ENCODE measurements around the gene BBS2. TPM values are rescaled to one million over a fixed set of nuclear protein-coding genes. Genes with fewer than 3 reads are reported as not detected.

Gene BBS2, protein sequence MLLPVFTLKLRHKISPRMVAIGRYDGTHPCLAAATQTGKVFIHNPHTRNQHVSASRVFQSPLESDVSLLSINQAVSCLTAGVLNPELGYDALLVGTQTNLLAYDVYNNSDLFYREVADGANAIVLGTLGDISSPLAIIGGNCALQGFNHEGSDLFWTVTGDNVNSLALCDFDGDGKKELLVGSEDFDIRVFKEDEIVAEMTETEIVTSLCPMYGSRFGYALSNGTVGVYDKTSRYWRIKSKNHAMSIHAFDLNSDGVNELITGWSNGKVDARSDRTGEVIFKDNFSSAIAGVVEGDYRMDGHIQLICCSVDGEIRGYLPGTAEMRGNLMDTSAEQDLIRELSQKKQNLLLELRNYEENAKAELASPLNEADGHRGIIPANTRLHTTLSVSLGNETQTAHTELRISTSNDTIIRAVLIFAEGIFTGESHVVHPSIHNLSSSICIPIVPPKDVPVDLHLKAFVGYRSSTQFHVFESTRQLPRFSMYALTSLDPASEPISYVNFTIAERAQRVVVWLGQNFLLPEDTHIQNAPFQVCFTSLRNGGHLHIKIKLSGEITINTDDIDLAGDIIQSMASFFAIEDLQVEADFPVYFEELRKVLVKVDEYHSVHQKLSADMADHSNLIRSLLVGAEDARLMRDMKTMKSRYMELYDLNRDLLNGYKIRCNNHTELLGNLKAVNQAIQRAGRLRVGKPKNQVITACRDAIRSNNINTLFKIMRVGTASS
- polyA plus RNA-seq (ENCODE audit: insufficient read length in 4 of 4) = 100 to 1,000 TPM in 1 of 4 donors, 10 to 100 TPM in 3; 77.3 to 110 (median 96.0) TPM

DNA sequence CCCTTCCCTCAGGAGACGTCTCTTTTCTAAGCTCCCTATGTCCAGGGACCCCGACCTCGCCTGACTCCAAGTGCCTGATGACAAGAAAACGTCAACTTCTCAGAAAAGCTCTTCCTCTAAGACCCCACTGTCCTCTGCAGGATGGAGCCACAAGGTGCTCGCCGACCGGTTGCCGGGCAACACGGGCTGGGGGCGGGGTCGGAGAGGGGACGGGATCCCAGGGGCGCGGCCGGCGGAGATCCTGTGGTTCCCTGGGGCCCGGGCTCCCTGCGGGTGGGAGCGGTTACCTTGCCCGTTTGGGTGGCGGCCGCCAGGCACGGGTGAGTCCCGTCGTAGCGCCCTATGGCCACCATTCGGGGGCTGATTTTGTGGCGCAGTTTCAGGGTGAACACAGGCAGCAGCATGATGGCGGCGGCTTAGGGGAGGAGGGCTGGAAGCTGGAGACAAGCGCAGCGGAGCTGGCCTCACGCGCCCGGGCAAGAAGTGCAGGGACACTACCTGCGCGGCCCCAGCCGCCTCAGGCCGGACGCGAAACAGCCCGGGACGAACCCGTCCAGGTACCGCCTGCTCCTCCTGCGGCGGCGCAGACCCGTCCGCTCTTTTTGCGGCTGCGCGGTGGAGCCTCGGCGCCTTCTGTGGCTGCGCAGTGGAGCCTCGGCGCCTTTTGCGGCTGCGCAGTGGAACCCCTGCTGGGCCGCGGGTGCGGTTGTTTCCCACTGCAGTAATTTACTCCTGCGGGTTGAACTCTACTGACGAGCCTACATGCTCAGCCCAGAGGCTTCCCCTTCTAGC lies at the start of gene BBS2:
TSS of gene BBS2 (minus strand) at position 566 of the 792 bp plus-strand sequence. CDS start at position 404, 162 bp downstream.
- peak; percentile 59 to 84 (median 69) for DNase-seq (ENCODE audit: low read depth in 4 of 4, low spot score in 2 of 4)

DNA sequence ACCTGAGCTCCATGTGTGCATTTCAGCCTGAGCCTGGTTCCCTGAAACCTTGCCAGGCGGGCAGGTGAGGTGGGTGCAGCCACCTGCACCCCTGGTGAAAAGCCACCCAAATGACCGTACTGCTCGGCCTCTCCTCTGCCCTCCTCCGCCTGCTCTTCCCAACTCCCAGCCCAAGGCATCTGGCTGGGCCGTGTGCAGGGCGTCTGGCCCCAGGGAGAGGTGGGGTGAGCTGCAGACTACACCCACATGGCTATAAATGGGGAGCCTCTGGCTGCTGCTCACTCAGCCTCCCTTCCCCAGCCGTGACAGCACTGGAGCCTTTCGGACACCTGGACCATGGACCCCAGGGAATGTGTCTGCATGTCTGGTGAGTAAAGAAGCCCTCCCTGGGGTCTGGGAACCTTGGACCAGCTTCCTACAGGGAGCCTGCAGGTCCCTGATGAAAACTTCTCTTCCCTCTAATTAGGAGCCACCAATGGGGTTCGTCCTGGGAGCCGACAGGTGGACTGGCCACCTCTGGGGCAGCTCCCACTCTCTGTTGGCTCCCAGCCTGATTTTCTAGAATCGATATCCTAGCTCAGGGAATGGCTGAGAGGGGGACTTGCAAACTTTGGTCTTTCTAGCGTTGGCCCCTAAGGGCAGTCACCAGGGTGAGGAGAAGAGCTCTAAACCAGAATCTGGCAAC lies 45.1 kb upstream of the BBS2 start, which contains the start of gene MT4:
TSS of gene MT4 (plus strand) at position 281 of the 685 bp plus-strand sequence. CDS start at position 337, 56 bp downstream.
- DNase-seq (ENCODE audit: low read depth in 4 of 4, low spot score in 2 of 4) = no peak

DNA sequence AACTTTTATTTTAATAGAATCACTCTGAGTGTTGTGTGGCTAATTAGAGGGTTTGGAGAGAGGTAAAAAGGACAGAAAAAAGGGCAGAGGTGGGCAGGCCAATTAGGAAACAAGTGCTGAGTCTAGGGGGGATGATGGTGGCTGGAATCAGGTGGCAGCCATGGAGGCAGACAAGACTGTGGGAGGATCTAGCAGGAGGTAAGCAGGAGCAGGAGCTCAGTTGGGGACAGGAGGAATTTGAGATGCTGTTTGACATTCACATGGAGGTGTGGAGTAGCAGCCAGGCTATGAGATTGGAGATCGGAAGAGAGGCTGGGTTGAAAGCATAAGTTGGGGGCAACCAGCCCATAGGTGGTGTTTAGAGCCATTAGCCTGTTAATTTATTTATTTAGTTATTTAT lies 41.3 kb upstream of the BBS2 start:
- no peak for DNase-seq (ENCODE audit: low read depth in 4 of 4, low spot score in 2 of 4)

DNA sequence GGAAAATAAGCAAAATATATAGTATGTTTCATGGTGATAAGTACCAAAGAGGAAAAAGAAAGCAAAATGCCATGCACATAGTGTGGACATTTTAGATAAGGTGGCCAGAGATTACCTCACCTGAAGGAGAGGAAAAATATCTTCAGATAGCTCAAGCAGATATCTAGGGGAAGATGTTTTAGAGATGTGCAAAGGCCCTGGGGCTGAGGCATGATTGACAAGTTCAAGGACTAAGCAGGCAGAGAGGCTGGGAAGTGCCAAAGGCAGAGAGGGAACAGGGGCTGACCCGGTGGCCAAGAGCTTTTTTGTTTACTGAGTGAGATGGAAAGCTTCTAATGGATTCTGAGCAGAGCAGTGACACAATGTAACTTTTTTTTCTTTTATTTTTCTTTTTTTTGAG lies 40.6 kb upstream of the BBS2 start:
- no peak for DNase-seq (ENCODE audit: low read depth in 4 of 4, low spot score in 2 of 4)

DNA sequence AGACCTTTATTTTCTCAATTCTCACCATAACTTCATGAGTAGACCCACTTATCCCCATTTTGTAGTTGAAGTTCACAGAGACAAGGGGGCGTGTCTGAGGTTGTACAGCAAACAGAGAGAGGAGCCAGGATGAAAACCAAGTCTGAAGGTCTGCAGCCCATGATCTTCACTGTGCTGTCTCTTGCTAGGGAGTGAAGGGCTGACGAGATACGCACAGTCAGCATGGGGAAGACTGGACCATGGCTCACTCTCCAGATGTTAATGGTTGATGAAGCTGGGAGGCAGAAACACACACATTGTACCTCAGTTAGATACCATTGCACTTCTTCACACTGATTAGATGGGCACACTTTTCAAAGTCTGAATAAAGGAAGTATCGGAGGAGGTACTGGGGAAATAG lies 39.3 kb upstream of the BBS2 start:
- DNase-seq (ENCODE audit: low read depth in 4 of 4, low spot score in 2 of 4) = no peak

DNA sequence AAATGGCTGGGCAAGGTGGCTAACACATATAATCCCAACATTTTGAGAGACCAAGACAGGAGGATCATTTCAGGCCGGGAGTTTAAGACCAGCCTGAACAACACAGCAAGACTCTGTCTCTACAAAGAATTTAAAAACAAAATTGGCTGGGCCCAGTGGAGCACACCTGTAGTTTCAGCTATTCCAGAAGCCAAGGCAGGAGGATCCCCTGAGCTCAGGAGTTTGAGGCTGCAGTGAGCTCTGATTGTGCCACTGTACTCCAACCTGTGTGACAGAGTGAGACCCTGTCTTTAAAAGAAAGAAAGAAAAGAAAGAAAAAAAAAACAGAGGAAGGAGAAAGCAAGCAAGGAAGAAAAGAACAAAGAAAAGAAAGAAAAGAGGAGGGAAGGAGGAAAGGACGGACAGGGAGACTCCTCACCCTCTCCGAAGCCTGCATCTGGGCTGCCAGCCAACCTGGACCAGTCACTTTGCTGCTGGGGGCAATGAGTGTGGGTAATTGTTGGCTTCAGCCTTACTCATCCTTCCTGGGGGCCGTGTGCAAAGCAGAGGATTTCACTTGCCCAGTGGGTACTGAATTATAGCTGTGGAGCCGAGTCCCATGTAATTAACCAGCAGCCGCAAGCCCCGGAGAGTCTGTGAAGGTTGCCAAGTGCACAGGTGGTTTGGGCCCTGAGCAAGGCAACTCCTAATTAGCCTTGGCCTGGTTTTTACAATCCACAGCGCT lies 38.4 kb upstream of the BBS2 start:
- no peak for DNase-seq (ENCODE audit: low read depth in 4 of 4, low spot score in 2 of 4)

DNA sequence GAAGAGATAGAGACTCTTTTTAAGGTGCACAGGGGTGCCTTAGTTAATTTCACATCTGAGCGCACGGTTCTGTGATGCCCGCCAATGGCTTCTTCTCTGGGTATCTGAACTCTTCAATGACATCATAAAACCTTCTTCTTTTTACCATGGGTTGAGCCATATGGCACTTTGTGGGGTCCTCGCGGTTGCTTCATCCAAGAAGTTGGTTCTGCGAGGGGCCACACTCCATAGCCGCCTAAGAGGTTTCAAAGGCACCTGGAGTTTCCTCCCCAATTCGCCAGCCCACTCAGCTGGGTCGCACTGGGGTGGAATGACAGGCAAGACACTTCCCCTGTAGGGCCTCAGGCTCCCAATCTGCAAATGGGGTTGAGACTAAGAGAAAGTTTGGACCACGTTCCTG lies 34.6 kb upstream of the BBS2 start:
- no peak for DNase-seq (ENCODE audit: low read depth in 4 of 4, low spot score in 2 of 4)

DNA sequence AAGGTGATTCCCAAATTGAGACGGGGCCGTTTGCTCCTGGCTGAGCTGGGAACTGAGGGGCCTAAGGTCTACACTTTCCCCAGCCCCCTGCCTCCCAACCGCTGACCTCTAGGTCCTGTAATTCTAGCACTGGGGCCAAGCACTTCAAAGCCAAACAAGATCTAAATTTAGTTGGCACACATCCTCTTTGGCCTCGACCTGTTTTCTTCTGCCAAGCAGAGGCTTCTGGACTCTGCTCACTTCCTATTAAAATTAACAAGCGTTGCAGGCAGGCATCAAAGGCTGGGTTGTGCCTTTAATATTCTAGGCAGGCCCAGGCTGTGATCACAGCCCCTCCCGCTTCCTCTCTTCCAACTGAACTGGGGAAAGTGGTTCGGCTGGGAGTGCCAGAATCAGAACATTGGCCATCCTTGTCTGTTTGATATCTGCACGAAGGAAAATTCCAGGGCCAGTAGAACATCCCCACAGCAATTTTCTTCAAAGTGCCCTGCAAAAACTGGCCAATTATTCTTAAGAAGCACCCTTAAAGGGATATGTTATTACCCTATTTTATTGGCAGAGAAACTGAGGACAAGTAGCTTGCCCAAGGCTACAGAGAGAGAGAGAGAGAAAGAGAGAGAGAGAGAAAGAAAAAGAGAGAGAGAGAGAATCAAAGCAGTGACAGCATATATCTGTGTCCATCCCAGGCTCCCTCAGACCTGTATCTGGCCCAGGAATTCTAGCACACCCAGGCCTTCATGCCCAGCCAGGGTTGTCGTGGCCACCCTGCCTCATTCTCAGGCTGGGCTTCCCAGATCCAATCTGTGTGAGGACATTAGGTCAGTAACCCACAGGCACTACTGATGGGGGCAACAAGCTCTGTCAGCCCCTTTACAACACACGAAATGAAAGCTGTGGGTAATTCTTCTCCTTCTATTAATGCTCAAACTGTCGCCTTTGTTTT lies 32.2 kb upstream of the BBS2 start:
- DNase-seq (ENCODE audit: low read depth in 4 of 4, low spot score in 2 of 4) = peak in 1 of 4 donors; percentile 20

DNA sequence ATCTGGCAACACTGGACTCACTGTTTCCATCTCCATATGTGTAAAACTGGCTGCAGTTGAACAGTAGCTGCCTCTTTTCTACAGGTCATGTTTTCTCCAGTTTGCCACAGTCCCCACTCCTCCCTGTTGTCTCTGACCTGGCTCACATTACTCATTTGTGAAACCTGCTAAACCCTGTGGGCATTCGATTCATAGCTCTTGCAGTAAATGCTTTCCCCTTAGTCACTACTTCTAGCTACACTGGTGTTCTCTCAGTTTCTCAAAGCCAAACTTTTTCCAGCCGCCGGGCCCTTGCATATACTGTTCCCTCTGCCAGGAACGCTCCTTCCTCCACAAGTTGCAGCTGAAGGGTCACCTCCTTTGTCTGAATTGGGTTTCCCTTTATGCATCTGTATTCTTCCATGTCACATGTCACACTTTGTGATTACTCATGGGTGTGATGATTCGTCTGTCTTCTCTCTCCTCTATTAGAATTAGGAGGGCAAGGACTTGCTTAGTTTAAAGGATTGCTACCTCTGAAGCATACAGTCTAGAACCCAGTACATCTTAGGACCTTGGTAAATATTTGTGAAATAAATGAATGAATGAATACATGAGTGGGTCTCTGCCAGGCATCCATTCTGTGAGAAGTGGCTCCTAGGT lies 30.0 kb upstream of the BBS2 start:
- DNase-seq (ENCODE audit: low read depth in 4 of 4, low spot score in 2 of 4) = no peak

DNA sequence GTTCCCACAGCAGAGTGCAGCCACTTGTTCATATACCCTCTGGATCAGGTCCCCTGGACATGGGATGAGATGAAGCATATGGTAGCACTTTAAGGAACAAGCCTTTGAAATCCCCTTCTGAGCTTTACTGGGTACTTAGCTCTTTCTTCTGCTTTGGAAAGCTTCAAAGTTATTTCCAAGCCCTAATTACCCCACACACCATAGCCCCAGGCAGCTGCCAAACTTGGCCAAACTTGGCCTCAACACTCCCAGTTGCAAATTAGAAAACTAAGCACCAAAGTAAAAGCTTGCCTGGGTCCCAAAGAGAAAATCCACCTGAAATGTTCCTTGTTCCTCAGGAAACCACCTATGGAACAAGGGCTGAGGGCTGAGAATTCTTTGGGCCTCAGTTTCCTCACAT lies 29.3 kb upstream of the BBS2 start:
- DNase-seq (ENCODE audit: low read depth in 4 of 4, low spot score in 2 of 4) = no peak

DNA sequence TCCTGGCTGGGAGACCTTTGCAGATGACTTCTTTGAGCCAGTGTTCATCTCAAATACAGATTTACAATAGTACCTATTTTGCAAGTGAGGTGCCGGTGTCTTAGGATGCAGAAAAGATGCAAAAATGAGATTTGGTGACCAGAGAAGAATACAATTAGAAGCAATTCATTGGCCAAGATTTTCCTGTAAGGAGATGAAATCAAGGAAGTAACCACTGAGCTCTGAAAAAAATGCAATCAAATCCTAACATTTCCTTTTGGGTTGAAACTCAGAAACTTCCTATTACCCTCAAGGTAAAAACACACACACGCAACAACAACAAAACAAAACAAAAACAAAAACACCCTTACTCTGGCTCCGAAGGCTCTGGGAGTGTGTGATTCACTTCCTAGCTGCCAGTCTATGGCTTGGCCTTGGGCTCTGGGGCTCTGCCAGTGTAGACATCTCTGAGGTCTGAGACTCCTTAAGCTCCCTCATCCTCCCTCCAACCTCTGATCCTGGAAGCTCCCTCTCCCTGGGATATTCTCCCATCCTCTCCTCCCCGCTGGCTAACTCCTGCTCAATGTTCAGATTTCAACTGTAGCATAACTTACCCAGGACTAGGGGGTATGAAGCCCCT lies 28.2 kb upstream of the BBS2 start:
- no peak for DNase-seq (ENCODE audit: low read depth in 4 of 4, low spot score in 2 of 4)

DNA sequence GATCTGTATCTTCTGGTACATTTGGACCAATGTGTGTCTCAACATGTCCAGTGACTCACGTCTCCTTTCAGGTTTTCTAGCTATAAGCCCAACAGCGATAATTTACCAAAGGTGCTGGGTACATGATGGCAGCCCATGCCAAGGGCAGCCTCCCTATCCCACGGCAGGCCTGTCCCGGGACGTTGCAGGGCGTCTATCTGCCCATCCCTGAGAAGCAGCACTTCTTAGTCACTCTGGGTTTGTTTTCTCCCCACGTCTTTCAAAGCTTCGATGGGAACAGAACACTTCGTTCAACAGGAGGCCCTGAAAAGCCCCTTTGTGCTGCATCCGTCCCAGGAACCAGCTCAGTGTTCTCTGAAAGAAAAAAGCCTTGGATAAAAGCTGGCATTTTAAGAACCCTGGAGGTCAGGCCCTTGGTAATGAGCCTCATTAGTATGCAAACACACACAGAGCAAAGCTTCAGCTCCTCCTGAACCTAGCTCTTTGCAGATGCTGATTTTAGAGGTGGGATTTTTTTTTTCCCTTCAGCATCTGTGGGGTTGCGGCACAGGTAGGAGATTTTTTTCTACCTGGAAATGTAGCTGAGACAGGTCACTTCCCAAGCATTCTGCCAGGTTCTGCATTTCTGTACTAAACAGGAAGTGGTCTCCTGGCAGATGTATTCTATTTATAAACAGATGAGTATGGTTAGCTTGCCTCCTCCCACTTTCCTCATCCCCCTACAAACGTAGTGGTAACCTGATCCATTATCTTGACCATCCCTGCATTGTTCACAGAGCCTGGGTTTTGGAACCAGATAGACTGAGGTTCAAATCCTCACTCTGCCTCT lies 27.5 kb upstream of the BBS2 start:
- DNase-seq (ENCODE audit: low read depth in 4 of 4, low spot score in 2 of 4) = no peak

DNA sequence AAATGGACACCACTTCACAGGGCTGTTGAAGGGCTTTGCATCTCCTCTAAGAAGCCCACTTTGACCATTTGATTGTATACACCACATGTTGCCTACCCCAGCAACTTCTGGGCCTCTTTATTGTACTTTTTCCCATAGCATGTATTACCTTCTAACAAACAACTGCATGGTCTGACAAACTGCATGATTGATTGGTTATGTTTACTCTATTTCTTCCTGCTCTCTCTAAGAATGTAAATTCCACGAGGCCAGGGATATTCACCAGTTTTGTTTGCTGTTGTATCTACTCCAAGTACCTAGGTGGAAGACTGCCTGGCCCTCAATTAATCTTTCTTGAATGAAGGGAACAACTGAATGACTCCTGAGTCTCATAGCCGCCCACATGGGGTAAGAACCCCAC lies 22.2 kb upstream of the BBS2 start:
- DNase-seq (ENCODE audit: low read depth in 4 of 4, low spot score in 2 of 4) = no peak

DNA sequence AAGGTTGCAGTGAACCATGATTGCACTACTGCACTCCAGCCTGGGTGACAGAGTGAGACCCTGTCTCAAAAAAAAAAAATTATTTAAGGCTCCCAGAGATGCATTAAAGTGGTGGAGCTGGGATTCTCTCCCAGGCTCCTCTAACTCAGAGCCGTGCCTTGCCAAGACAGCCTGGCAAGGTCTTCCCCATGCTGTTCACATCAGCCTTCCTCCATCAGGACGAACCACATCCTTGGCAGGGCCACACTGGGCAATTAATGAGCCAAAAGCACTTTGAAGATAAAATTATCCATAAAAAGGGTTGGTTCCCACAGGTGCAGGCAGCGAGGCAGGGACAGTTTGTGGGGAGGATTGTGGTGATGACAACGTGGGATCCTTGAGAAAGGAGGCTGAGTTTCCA lies 19.8 kb upstream of the BBS2 start:
- no peak for DNase-seq (ENCODE audit: low read depth in 4 of 4, low spot score in 2 of 4)

DNA sequence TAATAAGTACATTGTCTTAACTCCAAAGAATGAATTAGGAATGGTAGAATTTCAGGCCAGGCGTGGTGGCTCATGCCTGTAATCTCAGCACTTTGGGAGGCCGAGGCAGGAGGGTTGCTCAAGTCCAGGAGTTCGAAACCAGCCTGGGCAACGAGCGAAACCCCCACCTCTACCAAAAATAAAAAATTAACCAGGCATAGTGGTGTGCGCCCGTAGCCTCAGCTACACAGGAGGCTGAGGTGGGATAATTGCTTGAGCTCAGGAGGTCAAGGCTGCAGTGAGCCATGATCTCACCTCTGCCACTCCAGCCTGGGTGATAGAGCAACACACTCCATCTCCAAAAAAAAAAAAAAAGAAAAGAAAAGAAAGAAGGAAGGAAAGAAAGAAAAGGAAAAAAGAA lies 18.5 kb upstream of the BBS2 start:
- no peak for DNase-seq (ENCODE audit: low read depth in 4 of 4, low spot score in 2 of 4)

DNA sequence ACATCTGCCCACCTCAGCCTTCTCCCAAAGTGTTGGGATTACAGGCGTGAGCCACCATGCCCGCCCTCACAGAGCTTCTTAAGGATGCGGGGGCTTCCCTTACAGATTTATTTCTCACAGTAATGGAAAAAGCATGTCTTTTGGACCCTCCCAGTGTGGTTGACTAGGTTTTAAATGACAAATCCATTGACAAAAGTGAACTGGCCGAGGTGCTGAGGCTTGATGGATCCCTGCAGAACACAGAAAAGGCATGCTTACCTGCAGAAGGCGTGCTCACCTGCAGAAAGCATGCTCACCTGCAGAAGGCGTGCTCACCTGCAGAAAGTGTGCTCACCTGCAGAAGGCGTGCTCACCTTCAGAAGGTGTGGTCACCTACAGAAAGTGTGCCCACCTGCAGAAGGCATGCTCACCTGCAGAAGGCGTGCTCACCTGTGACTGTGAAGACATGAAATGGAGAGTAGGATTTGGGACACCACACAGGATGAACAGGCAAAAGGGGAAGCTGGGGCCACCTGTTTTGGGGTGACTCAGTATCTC lies 15.1 kb upstream of the BBS2 start:
- DNase-seq (ENCODE audit: low read depth in 4 of 4, low spot score in 2 of 4) = no peak

DNA sequence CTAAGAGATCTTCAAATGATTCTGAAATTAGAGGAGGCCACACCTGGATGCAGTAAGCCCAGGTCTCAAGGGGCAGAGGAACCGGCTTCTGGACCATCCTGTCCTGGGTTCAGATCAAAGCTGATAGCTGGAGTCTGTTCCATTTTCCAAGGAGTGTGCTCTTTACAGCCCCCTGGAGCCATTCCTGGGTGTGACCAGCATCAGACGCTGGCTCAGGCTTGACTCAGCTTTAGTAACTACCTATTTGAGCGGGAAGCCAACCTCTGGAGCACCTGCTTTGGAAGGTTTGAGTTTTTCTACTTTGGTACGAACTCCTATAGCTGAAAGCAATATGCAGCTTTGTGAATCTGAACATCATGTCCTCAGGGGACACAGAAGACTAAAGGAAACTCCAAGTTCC lies 12.9 kb upstream of the BBS2 start:
- DNase-seq (ENCODE audit: low read depth in 4 of 4, low spot score in 2 of 4) = no peak
